Kidney epithelial cell (primary cell): ENCODE results near the gene KLHL26. TPM values are rescaled to one million over a fixed set of nuclear protein-coding genes. Genes with fewer than 3 reads are reported as not detected.

Source experiments
- DNase-seq: peaks from one replicate; pipeline ENCODE4 v3.0.0-alpha.2; 2010; ENCODE audit warnings: low read depth
- H3K27me3 ChIP-seq: 2 replicates; pipeline ENCODE4 v1.6.0; 2011; ENCODE audit warnings: low read length; ENCODE audit not compliant: control insufficient read depth, insufficient read depth
- H3K36me3 ChIP-seq: 2 replicates; pipeline ENCODE4 v1.5.1; 2011; ENCODE audit warnings: low read length; ENCODE audit not compliant: control insufficient read depth, insufficient read depth
- H3K4me3 ChIP-seq: 2 replicates; pipeline ENCODE4 v1.5.1; 2011; ENCODE audit warnings: low read depth, mild to moderate bottlenecking, control low read depth, low read length
- CTCF ChIP-seq: IDR thresholded peaks from 2 replicates; pipeline ENCODE4 v1.5.1; 2011; ENCODE audit warnings: mild to moderate bottlenecking, moderate library complexity, low read length, control low read depth, inconsistent platforms; ENCODE audit not compliant: insufficient read depth, poor library complexity, severe bottlenecking
- total RNA-seq: library from RNA; depleted of rRNA; stranded (reverse); fragments of >200 nt; gene quantifications from 2 replicates; pipeline ENCODE4 v1.2.3, GENCODE V29; 2015

Gene KLHL26
- total RNA-seq, 1 donor from 2014 or later = 7.5 TPM

- H3K36me3 ChIP-seq = no peaks in the 10 kb centered on the region
- TF ChIP-seq CTCF = no peak
- H3K27me3 ChIP-seq = peaks cover 5% of the 10 kb centered on the region
- no peak for DNase-seq
- H3K4me3 ChIP-seq = no peak overlapping the region
Observed at GRCh38 chr19:18647807-18648206, 11.0 kb downstream of the KLHL26 start.

- no peak for TF ChIP-seq CTCF
- Histone ChIP-seq H3K4me3 (no peak overlapping the region), H3K36me3 (no peaks in the 10 kb centered on the region), H3K27me3 (peaks cover 5% of the 10 kb centered on the region)
- no peak for DNase-seq
Observed at GRCh38 chr19:18648973-18649315, 12.1 kb downstream of the KLHL26 start.

- TF ChIP-seq CTCF = no peak
- no peak overlapping the region for H3K4me3 ChIP-seq
- peaks cover 5% of the 10 kb centered on the region for H3K27me3 ChIP-seq
- H3K36me3 ChIP-seq = no peaks in the 10 kb centered on the region
- DNase-seq = no peak
Observed at GRCh38 chr19:18649371-18650020, 12.7 kb downstream of the KLHL26 start.

GRCh38 chr19:18650021-18650390 lies 13.2 kb downstream of the KLHL26 start:
- no peak for TF ChIP-seq CTCF
- peaks cover 5% of the 10 kb centered on the region for H3K27me3 ChIP-seq
- H3K4me3 ChIP-seq = no peak overlapping the region
- no peaks in the 10 kb centered on the region for H3K36me3 ChIP-seq
- no peak for DNase-seq

GRCh38 chr19:18650468-18651041 lies 13.7 kb downstream of the KLHL26 start:
- no peak overlapping the region for H3K4me3 ChIP-seq
- no peak for TF ChIP-seq CTCF
- peaks cover 5% of the 10 kb centered on the region for H3K27me3 ChIP-seq
- DNase-seq = no peak
- H3K36me3 ChIP-seq = no peaks in the 10 kb centered on the region

GRCh38 chr19:18651300-18651699 lies 14.5 kb downstream of the KLHL26 start:
- H3K27me3 ChIP-seq = peaks cover 5% of the 10 kb centered on the region
- no peak for DNase-seq
- no peak overlapping the region for H3K4me3 ChIP-seq
- TF ChIP-seq CTCF = no peak
- no peaks in the 10 kb centered on the region for H3K36me3 ChIP-seq
